HG02973 (cell line): Measurements from ENCODE around the gene PIK3AP1.
"Not testable (repeated sequence)": the region's sequence is repeated elsewhere in the genome, so short reads cannot be mapped to it uniquely, and the experiment has no call there.

Experiments
- ATAC-seq: cut with Tn5 transposase; IDR thresholded peaks from one replicate; pipeline ENCODE4 v1.9.1; 2021; ENCODE audit warnings: moderate library complexity; ENCODE audit not compliant: unreplicated experiment

PIK3AP1 gene

GRCh38 chr10:96697438-96697837, 22.9 kb downstream of the PIK3AP1 start:
- ATAC-seq: no peak

GRCh38 chr10:96696845-96697425, 23.4 kb downstream of the PIK3AP1 start:
- no peak for ATAC-seq

- ATAC-seq: no peak
Measured at GRCh38 chr10:96695975-96696634, 24.2 kb downstream of the PIK3AP1 start.

GRCh38 chr10:96695366-96695765, 24.9 kb downstream of the PIK3AP1 start:
- ATAC-seq: no peak

- no peak for ATAC-seq
Measured at GRCh38 chr10:96693431-96693830, 26.9 kb downstream of the PIK3AP1 start.

- no peak for ATAC-seq
Measured at GRCh38 chr10:96692427-96692826, 27.9 kb downstream of the PIK3AP1 start.

GRCh38 chr10:96691761-96692160, 28.6 kb downstream of the PIK3AP1 start:
- no peak for ATAC-seq

GRCh38 chr10:96690755-96691730, 29.3 kb downstream of the PIK3AP1 start:
- ATAC-seq: no peak

GRCh38 chr10:96688789-96689188, 31.5 kb downstream of the PIK3AP1 start:
- no peak for ATAC-seq

GRCh38 chr10:96687317-96688012, 32.8 kb downstream of the PIK3AP1 start:
- no peak for ATAC-seq

- ATAC-seq: no peak
Measured at GRCh38 chr10:96686514-96686913, 33.8 kb downstream of the PIK3AP1 start.

GRCh38 chr10:96685306-96685705, 35.0 kb downstream of the PIK3AP1 start:
- ATAC-seq: no peak

GRCh38 chr10:96684826-96685225, 35.5 kb downstream of the PIK3AP1 start:
- no peak for ATAC-seq

GRCh38 chr10:96683710-96684109, 36.6 kb downstream of the PIK3AP1 start:
- no peak for ATAC-seq

- no peak for ATAC-seq
Measured at GRCh38 chr10:96683065-96683464, 37.2 kb downstream of the PIK3AP1 start.

GRCh38 chr10:96681524-96681923, 38.8 kb downstream of the PIK3AP1 start:
- ATAC-seq: no peak

GRCh38 chr10:96680463-96680862, 39.9 kb downstream of the PIK3AP1 start:
- not testable (repeated sequence) for ATAC-seq

GRCh38 chr10:96678725-96679124, 41.6 kb downstream of the PIK3AP1 start:
- no peak for ATAC-seq

GRCh38 chr10:96676272-96677112, 43.8 kb downstream of the PIK3AP1 start:
- no peak for ATAC-seq

GRCh38 chr10:96675846-96676245, 44.5 kb downstream of the PIK3AP1 start:
- no peak for ATAC-seq
